Measurements from ENCODE around the gene TBC1D5.
A peak's percentile ranks its signal among the peaks of the same experiment; 100 is the strongest.

TBC1D5 gene

GRCh38 chr3:17266846-17267245 is 475.6 kb downstream of the TBC1D5 start:
- DNase-seq = no peak

- DNase-seq = no peak
Observed at GRCh38 chr3:17261627-17262369, 480.6 kb downstream of the TBC1D5 start.

- no peak for DNase-seq
Observed at GRCh38 chr3:17260257-17260656, 482.2 kb downstream of the TBC1D5 start.

GRCh38 chr3:17259685-17260084 is 482.7 kb downstream of the TBC1D5 start:
- DNase-seq = no peak

- no peak for DNase-seq
Observed at GRCh38 chr3:17258823-17259436, 483.5 kb downstream of the TBC1D5 start.

GRCh38 chr3:17257269-17257668 is 485.2 kb downstream of the TBC1D5 start:
- no peak for DNase-seq

GRCh38 chr3:17243621-17244020 is 498.8 kb downstream of the TBC1D5 start:
- DNase-seq = no peak

GRCh38 chr3:17239417-17239816 is 503.0 kb downstream of the TBC1D5 start:
- no peak for DNase-seq

- no peak for DNase-seq
Observed at GRCh38 chr3:17238023-17238422, 504.4 kb downstream of the TBC1D5 start.

GRCh38 chr3:17235310-17235709 is 507.1 kb downstream of the TBC1D5 start:
- no peak for DNase-seq

- DNase-seq = no peak
Observed at GRCh38 chr3:17234382-17234781, 508.0 kb downstream of the TBC1D5 start.

- peak; percentile 1 for DNase-seq
Observed at GRCh38 chr3:17233398-17233800, 509.0 kb downstream of the TBC1D5 start.

GRCh38 chr3:17232442-17232841 is 510.0 kb downstream of the TBC1D5 start:
- DNase-seq = no peak

GRCh38 chr3:17231537-17232261 is 510.7 kb downstream of the TBC1D5 start:
- DNase-seq = no peak

- DNase-seq = no peak
Observed at GRCh38 chr3:17227472-17227871, 515.0 kb downstream of the TBC1D5 start.

GRCh38 chr3:17221529-17221928 is 520.9 kb downstream of the TBC1D5 start:
- DNase-seq = no peak

- DNase-seq = no peak
Observed at GRCh38 chr3:17219593-17219992, 522.8 kb downstream of the TBC1D5 start.

- DNase-seq = no peak
Observed at GRCh38 chr3:17218587-17218986, 523.8 kb downstream of the TBC1D5 start.

- no peak for DNase-seq
Observed at GRCh38 chr3:17217588-17217987, 524.8 kb downstream of the TBC1D5 start.

GRCh38 chr3:17213102-17213501 is 529.3 kb downstream of the TBC1D5 start:
- no peak for DNase-seq

GRCh38 chr3:17207979-17208378 is 534.5 kb downstream of the TBC1D5 start:
- no peak for DNase-seq

- DNase-seq = no peak
Observed at GRCh38 chr3:17207019-17207418, 535.4 kb downstream of the TBC1D5 start.

- DNase-seq = no peak
Observed at GRCh38 chr3:17204049-17204650, 538.3 kb downstream of the TBC1D5 start.

GRCh38 chr3:17201538-17201937 is 540.9 kb downstream of the TBC1D5 start:
- no peak for DNase-seq

Data from stimulated activated CD4-positive, alpha-beta T cell treated with anti-CD3 and anti-CD28 coated beads, Interleukin-12 subunit alpha, Interleukin-12 subunit beta, amount 100 ng/mL, for 4 hours (primary cell).